Measurements from ENCODE around the gene HOXA6.

Gene HOXA6

DNA sequence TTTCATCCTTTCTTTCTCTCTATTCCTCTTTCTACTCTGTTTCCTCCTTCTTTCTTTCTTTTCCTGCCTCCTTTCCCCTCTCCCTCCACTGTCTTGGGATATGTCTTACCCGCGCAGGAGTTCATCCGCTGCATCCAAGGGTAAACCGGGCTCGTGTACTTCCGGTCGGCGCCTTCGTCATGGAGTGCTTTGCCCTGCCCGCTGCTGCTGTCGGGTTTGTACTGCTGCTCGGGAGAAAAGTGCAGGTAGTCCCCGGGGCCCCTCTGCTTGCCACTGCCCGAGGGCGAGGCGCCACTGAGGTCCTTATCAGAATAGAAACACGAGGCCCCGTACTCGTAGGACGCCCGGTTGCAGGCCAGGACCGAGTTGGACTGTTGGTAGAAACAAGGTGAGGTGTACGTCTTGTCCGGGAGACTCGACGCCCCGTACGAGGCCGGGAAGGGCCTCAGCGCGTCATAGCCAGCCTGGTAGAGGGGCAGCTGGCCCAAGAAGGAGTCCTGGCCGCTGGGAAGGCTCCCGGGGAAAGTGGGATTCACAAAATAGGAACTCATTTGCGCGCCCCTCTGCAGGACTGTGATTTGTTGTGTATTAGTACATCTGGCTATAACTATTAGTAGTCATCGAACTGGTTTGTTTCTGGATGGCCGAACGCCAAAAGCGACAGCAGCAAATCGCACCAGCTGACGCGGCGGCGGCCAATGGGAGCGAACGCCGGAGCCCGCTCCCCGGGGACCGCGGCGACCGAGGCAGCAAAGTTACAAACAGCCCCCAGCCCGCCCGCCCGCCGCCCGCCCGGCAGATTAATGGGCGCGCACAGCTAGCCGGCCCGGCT lies at the start of gene HOXA6:
Gene HOXA6 (minus strand): TSS at position 576 of the 832 bp plus-strand sequence. CDS start 25 bp downstream, at position 551.
- no peak for FAIRE-seq

DNA sequence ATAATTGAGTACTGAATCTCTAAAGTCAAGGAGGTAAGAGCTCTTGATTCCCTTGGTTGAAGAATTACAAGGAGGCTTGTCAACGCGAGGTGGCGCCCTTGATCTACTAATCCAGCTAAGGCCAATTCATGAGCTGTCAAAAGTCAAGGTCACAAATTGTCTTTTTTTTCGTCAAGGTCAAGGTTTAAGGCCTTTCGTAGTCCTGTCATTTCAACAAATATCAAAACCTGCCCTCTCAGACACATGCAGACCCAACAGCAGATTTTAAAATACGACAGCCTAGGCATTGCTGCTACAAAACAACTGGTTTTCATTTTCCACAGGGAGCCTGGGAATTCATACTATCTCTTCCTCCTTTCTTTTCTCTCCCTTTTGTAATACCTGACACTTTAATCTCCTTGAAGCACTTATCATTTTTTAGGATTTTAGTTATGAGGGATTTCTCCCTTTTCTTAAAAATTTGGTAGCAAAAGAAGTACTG lies 48.8 kb upstream of the HOXA6 start:
- FAIRE-seq: peak; percentile 73

DNA sequence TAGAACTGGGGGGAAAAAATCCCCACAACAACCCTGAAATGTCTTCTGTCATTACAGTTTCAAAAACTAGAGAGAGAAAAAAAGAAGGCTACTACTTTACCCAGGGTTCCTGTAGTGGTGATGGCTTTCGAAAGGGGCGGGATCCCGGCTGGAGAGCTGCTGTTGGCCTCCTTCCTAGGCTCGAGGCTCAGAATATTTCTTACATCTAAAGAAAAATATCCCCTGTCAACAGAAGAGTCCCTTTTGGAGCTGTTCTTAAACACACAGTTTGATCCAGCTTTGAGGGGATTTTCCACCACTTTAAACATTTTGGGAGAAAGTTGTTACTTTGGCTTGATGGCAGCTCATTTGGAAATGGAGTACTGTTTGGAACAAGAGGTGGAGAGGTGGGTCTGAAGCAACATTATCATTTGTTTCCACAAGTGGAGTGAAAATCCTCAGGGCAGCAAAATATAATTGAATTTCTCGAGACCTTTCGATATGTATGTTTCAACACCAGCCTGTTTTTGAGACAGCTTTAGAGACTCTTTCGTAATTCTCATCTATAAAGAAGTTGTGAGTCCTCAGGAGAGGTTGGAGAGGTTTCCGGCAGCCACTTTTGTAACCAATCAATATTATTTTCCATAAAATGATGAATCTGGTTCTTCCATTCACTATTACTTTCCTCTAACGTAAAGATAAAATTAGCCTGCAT lies 47.3 kb upstream of the HOXA6 start:
- FAIRE-seq: no peak

DNA sequence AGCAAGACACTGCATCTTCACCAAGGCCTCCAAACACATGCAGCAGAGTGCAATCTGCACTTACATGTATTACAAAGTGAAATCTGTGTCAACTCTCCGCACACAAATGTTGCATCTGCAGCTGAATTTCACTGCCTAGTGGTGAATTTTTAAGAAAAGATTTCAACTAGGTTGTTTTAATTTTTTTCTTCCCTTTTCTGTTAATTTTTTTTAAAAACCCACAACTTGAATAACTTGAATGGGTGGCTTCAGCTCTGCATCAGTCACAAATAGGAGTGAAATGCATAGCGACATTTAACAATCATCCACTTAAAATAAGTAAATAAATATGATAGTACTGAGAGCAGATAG lies 46.4 kb upstream of the HOXA6 start:
- no peak for FAIRE-seq

DNA sequence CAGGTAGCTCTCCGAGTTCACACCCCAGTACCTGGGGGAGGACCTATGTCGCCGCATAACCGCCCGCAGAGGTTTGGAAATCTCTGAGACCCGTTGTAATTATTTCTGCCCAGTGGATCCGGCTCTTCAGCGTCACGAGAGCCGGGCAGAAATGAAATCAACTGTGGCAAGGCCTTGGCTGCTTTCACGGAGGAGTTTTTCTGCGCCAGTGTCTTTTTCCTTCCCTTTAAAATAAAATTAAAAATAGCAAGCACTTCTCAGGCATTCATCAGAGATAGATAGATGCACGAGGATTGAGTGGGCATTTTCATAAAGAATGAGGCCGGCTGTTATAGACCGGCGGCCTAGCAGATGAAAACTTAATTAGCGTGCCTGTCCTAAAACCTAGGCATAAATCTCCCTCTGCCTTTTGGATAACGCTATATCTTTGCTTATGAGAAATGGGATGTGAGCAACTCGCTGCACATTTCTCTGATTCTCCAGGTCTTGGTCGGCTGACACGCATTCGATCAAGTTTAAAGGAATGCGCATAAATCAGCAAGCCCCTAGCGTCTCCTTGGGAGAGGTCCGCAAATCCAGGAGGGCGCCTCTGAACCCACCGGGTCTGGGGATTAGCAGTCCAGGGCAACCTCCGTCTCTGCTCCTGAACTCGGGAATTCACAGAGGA lies 45.9 kb upstream of the HOXA6 start:
- FAIRE-seq: no peak

DNA sequence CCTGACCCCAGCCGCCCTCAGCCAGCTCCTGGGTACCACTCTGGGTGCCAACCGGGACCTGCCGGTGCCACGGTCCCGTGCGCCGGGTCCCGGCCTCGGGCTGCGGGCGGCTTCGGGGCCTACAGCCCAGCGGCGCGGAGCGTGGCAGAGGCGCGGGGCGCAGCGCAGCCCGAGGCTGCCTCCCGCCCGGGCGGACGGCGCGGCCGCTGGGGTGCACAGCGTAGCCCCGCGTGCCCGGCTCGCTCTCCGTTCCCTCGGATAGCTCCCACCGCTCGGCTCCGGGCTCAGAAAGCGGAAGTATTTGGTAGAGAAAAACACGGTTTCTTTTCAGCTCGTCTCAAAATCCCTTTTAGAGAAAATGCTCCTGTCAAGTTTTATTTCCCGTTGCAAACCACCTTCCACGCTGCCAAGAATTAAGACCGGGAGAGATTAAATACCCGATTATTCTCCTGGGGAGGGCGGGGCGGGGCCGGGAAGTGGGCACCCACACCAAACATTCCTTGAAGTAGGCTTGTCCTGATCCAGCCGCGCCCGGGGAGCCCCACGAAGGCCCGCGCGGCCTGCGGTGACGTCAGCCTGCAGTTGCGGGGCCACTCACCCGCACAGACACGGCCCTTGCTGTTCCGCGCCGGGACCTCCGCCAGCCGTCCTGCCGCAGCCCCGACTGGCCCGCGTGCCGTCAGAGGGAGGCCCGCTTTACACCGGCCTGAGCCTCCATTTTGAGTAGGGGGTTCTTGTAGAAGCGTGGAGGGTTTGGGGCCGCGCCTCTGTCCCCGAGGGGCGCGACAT lies 45.2 kb upstream of the HOXA6 start:
- no peak for FAIRE-seq

DNA sequence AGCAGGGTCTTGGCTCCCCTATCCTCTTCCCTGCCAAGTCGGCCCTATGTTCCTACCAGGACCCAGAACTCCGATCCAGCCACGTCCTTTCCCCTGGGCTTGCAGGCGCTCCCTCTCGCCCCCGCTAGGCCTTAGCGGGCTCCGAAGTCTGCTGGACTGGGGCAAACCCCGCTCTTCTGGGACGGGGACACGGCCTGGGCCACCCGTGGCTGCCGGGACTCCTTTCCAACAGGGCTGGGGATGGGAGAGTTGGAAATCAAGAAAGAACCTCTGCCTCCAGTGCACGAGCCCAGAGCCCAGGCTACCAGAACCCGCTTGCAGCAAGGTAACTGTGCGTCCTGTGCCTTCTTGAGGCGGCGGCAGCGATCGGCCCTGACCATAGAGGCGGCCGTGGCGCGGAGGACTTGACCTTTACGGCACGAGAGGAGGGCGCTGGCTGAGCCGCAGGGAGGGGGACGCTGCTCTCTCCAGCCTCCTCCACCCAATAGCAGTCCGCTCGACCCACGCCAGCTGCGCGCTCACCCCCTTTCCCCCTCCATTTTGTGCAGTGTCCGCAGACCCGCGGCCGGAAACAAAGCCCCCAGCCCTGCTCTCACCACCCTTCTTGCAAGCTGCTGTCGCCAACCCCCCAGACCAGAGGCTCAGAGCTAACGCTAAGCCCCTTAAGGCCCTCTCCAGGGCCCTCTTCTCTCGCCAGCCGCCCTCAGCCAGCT lies 44.4 kb upstream of the HOXA6 start:
- FAIRE-seq: no peak

DNA sequence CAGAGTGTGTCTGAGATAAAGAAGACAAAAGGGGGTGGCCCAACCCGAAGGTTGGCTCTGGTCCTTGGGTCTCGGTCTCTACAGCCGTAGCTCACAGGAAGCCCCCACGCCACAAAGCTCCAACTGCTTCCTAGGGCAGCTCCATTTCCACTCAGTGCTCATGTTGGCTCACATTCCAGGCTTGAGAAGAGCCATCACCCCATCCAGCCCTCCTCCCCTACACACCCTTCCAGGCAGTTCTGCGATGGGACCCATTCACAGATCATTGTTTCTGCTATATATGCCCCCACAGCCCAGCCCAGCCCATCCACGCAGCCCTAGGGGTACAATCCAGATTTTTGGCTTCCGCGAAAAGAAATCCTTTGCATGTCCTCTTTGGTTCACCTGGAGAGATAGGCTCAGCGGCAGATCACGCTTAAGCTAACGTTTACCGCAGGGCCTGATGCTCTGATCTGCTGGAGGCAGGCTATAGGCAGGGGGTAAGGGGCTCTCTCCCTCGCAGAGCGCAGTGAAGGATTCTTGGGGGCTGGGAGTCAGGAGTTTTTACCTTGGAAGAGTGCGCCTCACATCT lies 43.7 kb upstream of the HOXA6 start:
- FAIRE-seq: no peak

DNA sequence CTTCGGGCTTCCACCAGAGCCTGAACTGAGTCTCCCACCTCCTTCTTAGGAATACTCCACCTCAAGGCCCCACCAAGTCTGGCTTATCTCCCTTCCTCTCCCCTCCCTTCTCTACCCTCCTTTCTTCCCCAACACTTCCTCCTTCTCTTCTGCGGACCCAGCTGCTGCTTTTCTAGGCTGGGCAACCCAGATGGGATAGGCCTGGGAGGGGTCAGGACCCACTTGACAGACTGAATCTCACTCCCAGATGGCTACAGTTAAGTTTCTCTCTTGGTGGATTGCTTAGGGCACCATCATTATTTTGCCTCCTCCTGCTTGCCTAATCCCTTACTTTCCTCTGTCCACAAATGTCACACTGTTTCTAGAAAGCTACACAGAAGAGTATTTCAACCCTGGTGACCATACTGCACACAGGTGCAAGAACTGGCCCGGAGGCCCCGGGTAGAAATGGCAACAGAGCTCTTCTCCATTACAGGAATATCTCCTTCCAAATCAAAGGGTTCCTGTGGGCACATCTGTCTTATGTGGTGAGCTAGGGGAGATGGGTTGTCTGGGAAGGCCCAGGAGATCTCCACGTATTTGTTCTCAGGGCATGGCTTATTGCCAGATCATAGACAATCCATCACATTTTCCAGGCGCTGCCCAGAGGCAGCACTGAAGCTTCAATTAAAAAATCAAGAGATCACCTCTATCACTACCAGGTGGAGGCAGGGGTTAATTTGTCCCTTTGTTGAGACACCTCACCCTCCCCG lies 42.6 kb upstream of the HOXA6 start:
- FAIRE-seq: no peak

DNA sequence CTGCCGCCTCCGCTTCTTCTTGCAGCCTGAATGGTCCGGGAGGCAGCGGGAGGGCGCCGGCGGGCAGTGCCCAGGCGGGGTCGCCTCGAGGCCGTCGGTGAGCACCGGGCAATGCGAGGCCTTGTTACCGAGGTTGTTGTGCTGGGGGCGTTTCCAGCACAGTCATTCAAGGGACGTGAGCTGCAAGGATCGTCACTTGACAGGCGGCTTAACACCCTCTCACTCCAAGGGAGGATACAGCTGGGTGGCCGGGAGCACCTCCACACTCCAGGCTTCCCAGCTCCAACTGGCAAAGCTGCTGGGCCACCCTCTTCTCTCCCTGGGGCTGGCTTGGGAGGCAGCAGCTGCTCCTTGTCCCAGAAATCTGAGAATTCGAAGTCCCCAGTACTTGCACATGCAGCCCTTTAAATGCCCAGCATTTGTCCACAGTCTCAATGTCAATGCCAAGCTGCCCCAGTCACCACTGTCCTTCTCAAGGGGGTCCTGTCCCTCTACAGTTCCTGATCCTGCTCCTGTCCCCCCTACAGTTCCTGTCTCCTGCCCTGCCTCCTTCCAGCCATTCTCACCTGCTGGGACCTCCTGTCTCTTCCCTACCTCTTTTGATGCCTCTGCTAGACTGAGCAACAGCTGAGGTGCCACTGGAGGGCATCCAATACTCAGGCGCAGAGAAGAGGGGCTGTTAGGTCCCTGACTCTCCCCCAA lies 41.9 kb upstream of the HOXA6 start:
- FAIRE-seq: no peak

DNA sequence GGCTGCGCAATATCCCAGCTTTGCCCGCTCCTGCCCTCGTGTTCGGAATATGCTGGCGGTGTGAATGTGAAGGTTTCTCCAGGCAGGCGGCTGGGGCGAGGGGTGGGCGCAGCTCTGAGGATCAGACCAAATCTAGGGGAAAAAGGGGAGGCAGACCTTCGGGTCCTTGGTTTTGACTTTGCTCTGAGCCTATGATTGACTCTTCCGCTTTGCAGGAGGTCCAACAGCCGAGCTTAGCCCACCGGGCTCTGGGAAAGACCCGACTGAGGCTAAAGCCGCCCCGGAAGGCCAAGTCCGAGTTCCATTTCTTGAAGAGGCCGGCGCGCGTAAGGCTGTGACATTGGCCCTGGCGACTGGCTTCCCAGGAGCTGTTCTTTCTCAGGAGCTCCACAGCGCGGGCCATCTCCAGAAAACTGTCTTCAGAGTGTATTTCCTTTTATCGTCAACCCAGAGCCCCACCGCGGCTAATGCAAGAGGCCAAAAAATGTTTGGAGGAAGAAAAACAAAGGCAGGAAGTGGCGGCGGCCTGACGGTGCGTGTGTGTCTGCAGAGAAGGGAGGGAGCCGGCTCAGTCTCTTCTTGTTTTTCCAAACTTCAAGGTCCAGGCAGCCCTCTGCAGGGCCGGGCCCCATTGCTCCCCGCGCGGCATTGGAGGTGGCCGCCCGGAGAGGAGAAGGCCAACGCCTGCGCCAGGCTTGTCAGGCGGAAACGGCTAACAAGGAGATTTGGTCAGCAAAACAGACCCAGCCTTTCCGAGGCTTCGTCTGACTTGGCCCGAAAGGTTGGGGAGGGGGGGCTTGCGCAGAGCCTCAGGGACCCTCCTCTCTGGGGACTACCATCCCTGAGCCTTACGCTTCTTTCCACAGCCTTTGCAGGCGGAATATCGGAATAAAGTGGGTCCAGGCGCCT lies 41.1 kb upstream of the HOXA6 start:
- no peak for FAIRE-seq

DNA sequence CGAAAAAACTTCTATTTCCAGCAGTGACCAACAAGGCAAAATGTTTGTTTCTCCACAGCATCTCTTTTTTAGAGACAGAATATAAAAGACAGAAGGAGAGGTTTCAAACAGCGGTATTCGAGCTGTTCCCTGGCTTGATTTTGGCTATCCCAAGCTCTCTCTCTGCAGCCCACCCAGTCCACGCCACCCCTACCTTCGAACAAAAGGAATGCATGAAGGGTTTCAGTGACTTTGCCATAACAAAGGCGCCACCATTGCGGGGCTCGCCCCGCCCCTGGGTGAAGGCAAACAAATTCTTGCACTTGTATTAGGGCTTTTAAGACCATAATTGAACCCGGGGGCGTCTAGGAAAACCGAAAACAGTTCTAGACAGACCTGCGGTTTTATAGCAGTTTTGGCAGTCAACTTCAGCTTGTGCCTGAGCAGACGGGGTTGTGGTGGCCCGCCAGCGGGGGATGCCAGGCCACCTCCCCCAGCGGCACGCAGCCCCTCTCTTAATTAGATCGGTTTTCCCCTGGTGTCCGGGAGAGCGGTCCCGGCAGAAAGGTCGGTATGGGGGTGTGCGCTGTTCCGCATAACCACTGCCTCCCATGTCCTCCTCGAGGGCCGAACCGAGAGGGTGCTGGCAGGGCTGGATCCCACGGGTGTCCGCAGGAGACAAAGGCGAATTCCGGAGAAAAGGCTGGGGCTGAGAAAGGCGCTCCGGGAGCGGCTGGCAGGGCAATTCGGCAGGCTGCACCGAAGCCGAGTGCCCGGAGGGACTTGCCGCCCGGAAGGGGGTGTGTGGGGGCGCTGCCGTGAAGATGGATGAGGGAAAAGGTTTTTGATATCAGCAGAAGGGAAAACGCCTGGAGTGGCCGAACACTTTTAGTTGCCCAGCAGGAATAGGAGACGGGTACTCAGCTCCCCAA lies 40.2 kb upstream of the HOXA6 start:
- FAIRE-seq: no peak

DNA sequence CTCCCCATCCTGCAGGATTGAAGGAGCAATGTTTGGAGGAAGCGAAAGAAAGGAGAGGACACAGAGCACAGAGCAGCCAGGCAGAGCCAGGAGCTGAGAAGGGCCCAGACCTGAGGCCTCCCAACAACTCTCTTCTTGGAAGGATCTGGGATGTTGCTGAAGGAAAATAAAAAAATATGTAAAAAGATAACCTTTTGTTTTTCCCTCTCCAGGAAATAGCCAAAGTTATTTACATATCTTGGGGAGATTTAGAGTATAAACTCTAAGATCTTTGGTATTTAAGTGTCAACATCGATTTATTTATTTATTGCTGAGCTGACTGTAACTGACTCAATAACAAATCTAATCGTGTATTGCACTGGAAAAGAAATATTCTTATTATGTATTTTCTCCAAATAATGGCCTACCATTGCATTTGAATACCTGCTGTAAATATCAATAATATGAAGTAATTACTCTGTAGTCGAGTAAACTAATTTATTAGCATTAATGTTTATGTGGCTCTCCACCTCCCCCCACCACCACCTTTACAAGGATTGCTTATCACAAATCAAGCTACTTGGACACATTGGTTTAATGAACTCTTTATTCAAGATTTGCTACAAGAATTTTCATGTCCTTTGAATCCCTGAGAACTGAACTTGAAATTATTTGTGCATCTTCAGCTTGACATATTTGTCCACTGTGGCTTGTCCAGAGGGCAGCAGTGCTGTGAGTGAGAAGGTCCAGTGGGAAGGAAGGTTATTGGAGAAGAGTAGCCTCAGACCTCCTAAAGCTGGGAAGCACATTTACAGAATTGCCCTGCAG lies 39.3 kb upstream of the HOXA6 start:
- FAIRE-seq: no peak

DNA sequence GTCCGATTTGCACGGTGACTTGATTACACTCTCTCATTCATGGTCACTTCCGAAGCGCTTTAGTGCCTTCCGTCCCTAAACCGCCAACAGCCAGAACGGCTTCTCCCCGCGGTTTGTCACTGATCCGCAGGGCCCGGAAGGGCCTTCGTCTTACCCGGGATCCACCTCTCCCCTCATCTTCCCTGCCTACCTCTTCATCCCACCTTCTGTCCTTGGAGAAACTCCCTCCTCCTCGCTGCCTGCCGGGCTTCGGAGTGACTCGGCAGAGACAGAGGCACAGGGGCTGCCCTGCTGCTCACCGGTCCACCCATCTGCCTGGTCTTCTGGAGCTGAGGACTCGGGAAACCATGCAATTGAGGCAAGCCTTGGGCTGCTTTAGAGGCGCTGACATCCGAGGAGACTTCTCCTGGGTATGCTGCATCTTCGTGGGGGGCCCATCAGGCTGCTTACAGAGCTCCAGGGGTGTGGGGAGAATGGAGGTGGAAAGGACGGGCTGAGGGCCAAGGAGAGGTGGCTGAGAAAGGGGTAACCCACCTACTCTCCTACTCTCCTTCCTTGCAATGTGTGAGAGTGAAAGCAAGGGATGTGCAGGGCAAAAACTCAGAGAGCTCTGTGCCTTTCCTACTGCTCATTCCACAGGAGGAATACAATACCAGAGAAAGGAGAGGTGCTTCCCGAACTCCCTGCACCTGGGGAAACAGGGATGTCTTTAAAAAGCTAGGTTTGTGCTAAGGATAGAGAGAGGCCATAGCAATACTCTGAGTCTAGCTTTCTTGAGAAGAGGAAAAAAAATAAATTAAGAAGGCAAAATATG lies 38.5 kb upstream of the HOXA6 start:
- no peak for FAIRE-seq

DNA sequence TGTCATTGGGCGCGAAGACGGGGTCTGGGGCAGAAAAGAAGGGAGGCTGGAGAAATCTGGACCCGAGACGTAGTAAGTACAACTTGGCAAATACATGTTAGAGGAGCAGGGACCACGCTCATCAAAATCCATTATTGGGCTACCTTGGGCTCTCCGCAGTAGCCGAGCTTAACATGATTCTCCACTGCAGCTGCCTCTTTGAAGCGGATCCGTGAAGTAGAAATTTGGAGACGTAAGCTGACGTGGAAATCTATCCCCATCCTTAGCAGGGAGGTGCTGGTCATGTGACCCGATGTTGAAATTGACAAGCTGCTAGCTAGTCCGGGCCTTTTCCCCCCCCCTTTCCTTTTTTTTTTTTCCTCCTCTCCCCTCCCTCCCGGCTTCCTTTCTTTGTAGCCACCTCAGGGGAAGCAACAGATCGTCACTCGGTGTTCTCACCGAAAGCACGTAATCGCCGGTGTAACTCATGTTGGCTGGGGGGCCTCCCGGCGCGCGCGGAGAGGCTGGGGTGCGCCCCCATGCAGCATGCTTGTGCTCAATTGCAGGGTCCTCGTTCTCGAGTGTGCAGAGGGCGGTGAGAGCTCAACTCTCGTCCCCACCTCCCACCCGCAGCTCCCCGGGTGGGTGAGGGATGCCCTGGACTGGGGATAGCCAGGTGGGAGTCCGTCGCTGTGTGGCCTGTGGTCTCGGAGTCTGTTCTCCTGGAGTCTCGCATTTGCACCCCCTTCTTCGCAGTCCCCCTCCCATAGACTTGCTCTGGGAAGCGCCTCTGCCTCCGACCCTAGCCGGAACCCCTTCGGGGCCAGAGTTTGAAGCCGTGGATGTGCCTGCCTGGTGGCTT lies 37.7 kb upstream of the HOXA6 start, which contains the start of gene HOXA11:
Gene HOXA11 (minus strand): TSS at position 220 of the 841 bp plus-strand sequence. CDS start 88 bp downstream, at position 132.
- FAIRE-seq: no peak
